Heart right ventricle (tissue), 16 donors: ENCODE results near the gene GLS. TPM values are rescaled to one million over a fixed set of nuclear protein-coding genes. Genes with fewer than 3 reads are reported as not detected.

Source experiments
- ATAC-seq, 8 donors: fragments of 200-7000 bp; cut with Tn5 transposase; one replicate each; pipeline ENCODE4 v1.9.1; 2020; ENCODE audit warnings: mild to moderate bottlenecking in 8 of 8, moderate library complexity in 8 of 8, moderate number of reproducible peaks in 1 of 8
- DNase-seq, 2 donors: peaks; one replicate each; pipeline ENCODE4 v3.0.0-alpha.2; 2020
- H3K27ac ChIP-seq, 10 donors: fragments of 200-600 bp; sonication (generic) in 2 of 10; one replicate each; pipeline versions ENCODE4 v1.5.0 to v1.8.0; 2020 to 2022; ENCODE audit warnings: mild to moderate bottlenecking in 3 of 10
- H3K27me3 ChIP-seq, 7 donors: fragments of 200-600 bp; one replicate each; pipeline ENCODE4 v1.8.0; 2021 to 2022; ENCODE audit warnings: mild to moderate bottlenecking in 2 of 7
- H3K36me3 ChIP-seq, 9 donors: fragments of 200-600 bp; sonication (generic) in 1 of 9; one replicate each; pipeline versions ENCODE4 v1.5.0 to v1.8.0; 2020 to 2022; ENCODE audit warnings: mild to moderate bottlenecking in 2 of 9
- H3K4me1 ChIP-seq, 9 donors: fragments of 200-600 bp; sonication (generic) in 1 of 9; one replicate each; pipeline versions ENCODE4 v1.5.0 to v1.8.0; 2020 to 2022; ENCODE audit warnings: mild to moderate bottlenecking in 4 of 9
- H3K4me3 ChIP-seq, 10 donors: fragments of 200-600 bp; sonication (generic) in 2 of 10; one replicate each; pipeline versions ENCODE4 v1.5.0 to v1.8.0; 2020 to 2022; ENCODE audit warnings: mild to moderate bottlenecking in 7 of 10, moderate library complexity in 2 of 10
- H3K9me3 ChIP-seq, 11 donors: fragments of 200-600 bp in 10 of 11; sonication (generic) in 2 of 11; one replicate each; pipeline versions ENCODE4 v1.5.0 to v1.8.0; 2013 to 2022; ENCODE audit warnings: mild to moderate bottlenecking in 2 of 11, control low read depth in 1 of 11, moderate library complexity in 1 of 11
- WGBS, 2 donors: extraction: QIAGEN DNeasy Blood & Tissue Kit; methylation state at CpG; one replicate each; pipeline ENCODE4 v1.1.7; 2013; ENCODE audit warnings: inconsistent platforms in 1 of 2; 5-methylcytosine and 5-hydroxymethylcytosine counted together
- intact Hi-C, 10 donors: fragments of 100-400 bp; cut with DNase I; formaldehyde crosslinking; loops; one replicate each; pipeline versions ENCODE4 v1.11.1 to v1.14.2; 2022
- polyA plus RNA-seq, 2 donors: library from polyadenylated mRNA; stranded (reverse); fragments of 200-250 nt; gene quantifications; one replicate each; pipeline ENCODE4 v1.2.3, GENCODE V29; 2013
- total RNA-seq, 10 donors: library from RNA; stranded (reverse); fragmentation: NEBNext Ultra II Directional in 3 of 10; extraction: Animal tissue kit (Norgen Biotek cat#: 25700) in 3 of 10; gene quantifications; one replicate each; pipeline versions ENCODE4 v1.2.1 to v1.2.4, GENCODE V29; 2021 to 2023
- TF ChIP-seq, protein P1 (sequence below), 9 donors: fragments of 200-600 bp; sonication (generic) in 2 of 9; IDR thresholded peaks; one replicate each; pipeline versions ENCODE4 v1.5.0 to v1.8.0; 2021 to 2022; ENCODE audit warnings: antibody characterized with exemption in 9 of 9, mild to moderate bottlenecking in 5 of 9, moderate library complexity in 1 of 9
- donor health status: Arrhythmogenic right ventricular cardiomyopathy.
- donor health status: ischemic (EF 13 %, LVEDD 7.1; RV severe dilation, severe dysfunction).
- donor health status: healthy with polysubstance abuse.
- donor health status: DM: no; HTN: yes; CAD: no.
- donor health status: DM: no; HTN: no; CAD: no.
- donor health status: ischemic (EF 25% LVEDD 6.9; RV normal size, moderate dysfunction).
- donor health status: ischemic (EF 25% LVEDD 5.7; RV mildly dilated, moderate dysfunction).
- donor health status: healthy.
- donor health status: DM: yes; HTN: yes; CAD: no.
- donor health status: Ischemic cardiomyopathy.
- donor health status: ischemic (EF 35%, LVEDD 5.7; RV mildly dilated, moderate dysfunction).
- donor health status: nonischemic (EF 11% LVEDD 7.7; RV severe dilation, severe dysfunction).
- donor health status: DM: yes; HTN: yes; CAD: no.
- donor health status: PGD.
- donor health status: ischemic (EF 29% LVEDD 5.4; RV normal size, mild dysfunction).
- donor health status: nonischemic (EF 23%, LVEDD 6.1; RV moderate dilation, normal function).

Gene GLS
- total and polyA plus RNA-seq, 12 donors, result 17.1 to 73.5 (median 54.3) TPM

DNA sequence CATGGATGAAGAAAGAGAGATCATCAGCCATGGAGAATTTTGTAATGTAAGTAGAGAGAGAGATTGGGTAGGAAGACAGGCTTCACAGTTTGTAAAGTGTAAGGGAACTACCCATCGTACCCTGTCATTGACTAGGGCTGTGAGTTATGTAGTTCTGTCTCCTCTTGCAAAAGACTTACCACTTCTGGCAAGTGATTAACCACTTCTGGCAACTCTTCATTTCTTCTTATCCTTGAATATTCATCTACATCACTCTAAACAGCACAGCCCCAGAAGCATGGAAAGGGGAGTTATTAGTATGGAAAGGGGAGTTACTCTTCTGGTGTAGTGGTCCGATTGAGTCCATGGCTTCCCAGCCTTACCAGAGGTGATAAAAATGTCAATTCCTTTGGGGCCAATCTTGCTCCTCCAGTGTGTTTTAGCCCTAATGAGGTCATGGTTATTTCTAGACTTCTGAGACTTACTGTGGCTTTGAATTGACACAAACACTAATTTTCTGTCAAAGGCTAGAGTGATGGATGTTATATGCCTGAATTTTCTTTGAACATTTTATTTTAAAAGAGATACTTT, 81.4 kb downstream of the GLS start:
- ATAC-seq, result peak in 6 of 8 donors; percentile 17 to 60 (median 31)
- no peak for DNase-seq
- Histone ChIP-seq H3K27me3 (no peaks in the 10 kb centered on the region), H3K4me3 (no peak overlapping the region), H3K4me1 (peaks cover 0 to 17% (median 6%) of the 10 kb centered on the region in 9 donors), H3K36me3 (peaks cover 0 to 68% (median 23%) of the 10 kb centered on the region in 9 donors), H3K27ac (no peak overlapping the region), H3K9me3 (peaks cover 0 to 6% (median 0%) of the 10 kb centered on the region in 11 donors)
- WGBS, 2 donors, result 57 to 60% methylated on average over 2 of the region's 2 CpGs
- TF ChIP-seq, protein P1, sequence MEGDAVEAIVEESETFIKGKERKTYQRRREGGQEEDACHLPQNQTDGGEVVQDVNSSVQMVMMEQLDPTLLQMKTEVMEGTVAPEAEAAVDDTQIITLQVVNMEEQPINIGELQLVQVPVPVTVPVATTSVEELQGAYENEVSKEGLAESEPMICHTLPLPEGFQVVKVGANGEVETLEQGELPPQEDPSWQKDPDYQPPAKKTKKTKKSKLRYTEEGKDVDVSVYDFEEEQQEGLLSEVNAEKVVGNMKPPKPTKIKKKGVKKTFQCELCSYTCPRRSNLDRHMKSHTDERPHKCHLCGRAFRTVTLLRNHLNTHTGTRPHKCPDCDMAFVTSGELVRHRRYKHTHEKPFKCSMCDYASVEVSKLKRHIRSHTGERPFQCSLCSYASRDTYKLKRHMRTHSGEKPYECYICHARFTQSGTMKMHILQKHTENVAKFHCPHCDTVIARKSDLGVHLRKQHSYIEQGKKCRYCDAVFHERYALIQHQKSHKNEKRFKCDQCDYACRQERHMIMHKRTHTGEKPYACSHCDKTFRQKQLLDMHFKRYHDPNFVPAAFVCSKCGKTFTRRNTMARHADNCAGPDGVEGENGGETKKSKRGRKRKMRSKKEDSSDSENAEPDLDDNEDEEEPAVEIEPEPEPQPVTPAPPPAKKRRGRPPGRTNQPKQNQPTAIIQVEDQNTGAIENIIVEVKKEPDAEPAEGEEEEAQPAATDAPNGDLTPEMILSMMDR (IDR thresholded peaks at IDR 0.05), result no peak
- intact Hi-C loops, result no loop called here

DNA sequence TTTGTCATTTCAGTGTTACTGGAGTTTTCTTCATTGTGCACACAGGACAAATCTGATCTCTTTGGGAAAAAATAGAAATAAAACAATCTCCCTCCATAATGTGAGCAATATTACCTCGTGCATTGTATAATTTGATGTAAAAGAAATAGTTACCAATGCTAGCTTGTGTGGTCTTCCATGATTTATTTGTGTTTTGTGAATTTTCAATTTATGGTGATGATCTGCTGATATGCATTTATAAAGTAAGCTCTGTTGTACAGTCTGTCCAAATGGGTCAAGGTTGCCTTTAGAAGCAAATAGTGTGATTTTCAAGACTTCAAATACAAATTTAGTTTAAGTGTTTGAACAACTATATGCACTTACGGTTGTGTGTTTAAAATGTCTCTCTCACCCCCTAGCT, 82.5 kb downstream of the GLS start:
- 82 to 89% methylated on average over 2 of the region's 2 CpGs for WGBS, 2 donors
- H3K4me1 ChIP-seq, result peaks cover 0 to 17% (median 6%) of the 10 kb centered on the region in 9 donors
- ATAC-seq (no peak), DNase-seq (no peak)
- H3K27ac ChIP-seq, result no peak overlapping the region
- intact Hi-C loops, result no loop called here
- TF ChIP-seq, protein P1 (IDR thresholded peaks at IDR 0.05), result no peak
- no peak overlapping the region for H3K4me3 ChIP-seq
- peaks cover 0 to 79% (median 29%) of the 10 kb centered on the region in 9 donors for H3K36me3 ChIP-seq
- H3K27me3 ChIP-seq, result no peaks in the 10 kb centered on the region
- no peaks in the 10 kb centered on the region for H3K9me3 ChIP-seq

DNA sequence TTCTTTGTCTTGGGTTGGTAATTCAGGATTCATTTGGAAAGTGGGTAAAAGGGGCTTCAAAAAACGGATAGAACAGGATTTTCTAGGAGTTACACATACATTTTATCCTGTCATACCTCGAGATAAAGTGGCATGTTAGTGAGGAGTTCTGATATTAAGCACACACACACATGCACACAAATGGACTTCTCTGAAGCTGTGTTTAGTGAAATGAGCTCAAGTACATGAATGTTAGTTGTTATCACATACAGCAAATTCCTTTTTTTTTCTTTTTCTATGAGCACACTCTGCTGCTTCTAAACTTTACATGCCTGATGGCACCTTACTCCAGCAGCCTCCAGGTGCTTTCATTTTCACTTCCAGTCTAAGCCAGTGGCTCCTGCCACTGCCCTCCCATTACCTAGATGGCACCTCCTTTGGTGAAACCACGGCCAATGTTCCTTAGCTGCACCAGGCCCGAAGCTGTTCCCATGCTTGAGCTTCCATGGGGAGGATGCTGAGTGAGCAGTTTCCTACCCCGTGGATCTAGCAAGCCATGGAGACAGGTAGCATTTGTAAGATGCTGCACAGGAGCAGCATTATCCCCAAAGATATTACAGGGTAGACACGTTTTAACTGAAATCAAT, 83.7 kb downstream of the GLS start:
- no peak overlapping the region for H3K4me3 ChIP-seq
- H3K27me3 ChIP-seq, result no peaks in the 10 kb centered on the region
- no peak for DNase-seq
- no peaks in the 10 kb centered on the region for H3K9me3 ChIP-seq
- H3K27ac ChIP-seq, result no peak overlapping the region
- TF ChIP-seq, protein P1 (IDR thresholded peaks at IDR 0.05), result no peak
- ATAC-seq, result no peak
- 77 to 84% methylated on average over 6 of the region's 6 CpGs for WGBS, 2 donors
- H3K36me3 ChIP-seq, result peaks cover 0 to 91% (median 39%) of the 10 kb centered on the region in 9 donors
- H3K4me1 ChIP-seq, result peaks cover 0 to 17% (median 6%) of the 10 kb centered on the region in 9 donors
- intact Hi-C loops, result no loop called here

DNA sequence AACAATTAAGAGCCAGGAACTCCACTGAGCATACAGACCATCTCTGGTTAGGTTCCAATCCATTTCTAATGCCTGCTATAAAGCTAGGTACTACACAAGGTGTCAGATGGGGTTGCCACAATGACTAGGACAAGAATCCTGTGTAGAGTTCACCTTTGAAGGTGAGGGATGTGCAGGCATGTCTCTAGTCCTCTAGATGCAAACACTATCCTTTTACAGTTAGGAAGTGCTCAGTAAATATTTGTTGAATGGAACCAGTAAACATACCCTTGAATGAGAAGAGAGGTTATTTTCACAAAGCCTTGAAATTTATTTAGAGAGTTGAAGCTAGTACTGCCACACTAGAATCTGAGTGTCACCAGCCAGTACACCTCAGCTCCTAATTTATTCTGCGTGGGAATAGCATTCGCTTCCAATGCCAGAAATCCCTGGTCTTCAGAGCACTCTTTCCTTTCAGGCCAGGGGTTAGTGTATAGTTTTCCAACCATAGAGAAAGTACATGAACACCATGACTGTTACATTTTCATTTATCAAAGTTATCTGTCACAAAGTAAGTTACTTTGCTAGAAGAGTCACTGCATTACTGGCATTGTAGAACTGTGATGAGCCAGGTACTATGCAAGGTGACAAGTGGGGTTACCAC, 85.1 kb downstream of the GLS start:
- no peaks in the 10 kb centered on the region for H3K9me3 ChIP-seq
- peaks cover 0 to 29% (median 6%) of the 10 kb centered on the region in 9 donors for H3K4me1 ChIP-seq
- intact Hi-C loops, result no loop called here
- H3K36me3 ChIP-seq, result peaks cover 0 to 100% (median 52%) of the 10 kb centered on the region in 9 donors
- DNase-seq (no peak), ATAC-seq (no peak)
- WGBS, 2 donors, result 94 to 97% methylated on average over 2 of the region's 2 CpGs
- H3K27me3 ChIP-seq, result no peaks in the 10 kb centered on the region
- H3K4me3 ChIP-seq, result no peak overlapping the region
- TF ChIP-seq, protein P1 (IDR thresholded peaks at IDR 0.05), result no peak
- H3K27ac ChIP-seq, result no peak overlapping the region
